ENCODE measurements around the gene CRACR2A.

DNA sequence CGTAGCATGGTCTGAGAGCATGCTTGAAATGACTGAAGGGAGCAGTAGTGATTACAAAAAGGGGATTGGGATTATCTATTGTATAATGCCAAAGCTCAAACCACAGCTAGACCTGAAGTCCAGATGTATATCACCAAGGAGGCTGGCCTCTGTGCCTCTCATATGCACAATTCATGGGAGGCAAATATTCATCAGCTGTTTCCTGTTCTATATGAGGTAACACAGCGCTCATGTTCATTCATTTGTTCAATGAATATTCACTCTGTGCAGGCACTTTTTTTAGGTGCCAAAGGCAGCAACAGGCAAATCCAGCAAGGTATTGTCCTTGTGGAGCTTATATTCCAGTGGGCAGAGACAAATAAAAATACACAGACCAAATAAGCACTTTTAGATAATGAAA is 39.0 kb downstream of the CRACR2A start:
- TF ChIP-seq POLR2AphosphoS5 (IDR thresholded peaks at IDR 0.05; ENCODE audit: low read depth, low read length) (no peak), TBP (IDR thresholded peaks at IDR 0.05; ENCODE audit: low read depth, low read length) (no peak), RFX5 (IDR thresholded peaks at IDR 0.05; ENCODE audit: borderline replicate concordance, low read depth, low read length) (no peak), EP300 (IDR thresholded peaks at IDR 0.05; ENCODE audit: borderline replicate concordance in 1 of 2, low read depth in 2 of 2, low read length in 2 of 2) (no peak), POLR2A (IDR thresholded peaks at IDR 0.05; ENCODE audit: control extremely low read depth in 1 of 2, low read depth in 2 of 2, low read length in 2 of 2) (no peak), EZH2 (IDR thresholded peaks at IDR 0.05; ENCODE audit: low read depth, low read length, severe bottlenecking) (no peak), TAF1 (IDR thresholded peaks at IDR 0.05; ENCODE audit: low read depth, low read length) (no peak)
- TF ChIP-seq, protein P1, sequence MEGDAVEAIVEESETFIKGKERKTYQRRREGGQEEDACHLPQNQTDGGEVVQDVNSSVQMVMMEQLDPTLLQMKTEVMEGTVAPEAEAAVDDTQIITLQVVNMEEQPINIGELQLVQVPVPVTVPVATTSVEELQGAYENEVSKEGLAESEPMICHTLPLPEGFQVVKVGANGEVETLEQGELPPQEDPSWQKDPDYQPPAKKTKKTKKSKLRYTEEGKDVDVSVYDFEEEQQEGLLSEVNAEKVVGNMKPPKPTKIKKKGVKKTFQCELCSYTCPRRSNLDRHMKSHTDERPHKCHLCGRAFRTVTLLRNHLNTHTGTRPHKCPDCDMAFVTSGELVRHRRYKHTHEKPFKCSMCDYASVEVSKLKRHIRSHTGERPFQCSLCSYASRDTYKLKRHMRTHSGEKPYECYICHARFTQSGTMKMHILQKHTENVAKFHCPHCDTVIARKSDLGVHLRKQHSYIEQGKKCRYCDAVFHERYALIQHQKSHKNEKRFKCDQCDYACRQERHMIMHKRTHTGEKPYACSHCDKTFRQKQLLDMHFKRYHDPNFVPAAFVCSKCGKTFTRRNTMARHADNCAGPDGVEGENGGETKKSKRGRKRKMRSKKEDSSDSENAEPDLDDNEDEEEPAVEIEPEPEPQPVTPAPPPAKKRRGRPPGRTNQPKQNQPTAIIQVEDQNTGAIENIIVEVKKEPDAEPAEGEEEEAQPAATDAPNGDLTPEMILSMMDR (IDR thresholded peaks at IDR 0.05; ENCODE audit: control extremely low read depth in 1 of 3, insufficient read depth in 1 of 3, low read depth in 1 of 3, low read length in 3 of 3), result no peak
